Measurements from ENCODE around the gene GRM4.

Gene GRM4

GRCh38 chr6:34092631-34093030 is 53.3 kb downstream of the GRM4 start:
- DNase-seq (ENCODE audit: low read depth): no peak
- H3K4me3 ChIP-seq (ENCODE audit: control insufficient read depth, low read depth, low read length): no peak overlapping the region
- TF ChIP-seq CTCF (IDR thresholded peaks at IDR 0.05; ENCODE audit: control insufficient read depth, insufficient read depth, low read depth, low read length, missing control alignments): no peak

GRCh38 chr6:34090935-34091334 is 55.0 kb downstream of the GRM4 start:
- TF ChIP-seq CTCF (IDR thresholded peaks at IDR 0.05; ENCODE audit: control insufficient read depth, insufficient read depth, low read depth, low read length, missing control alignments): no peak
- DNase-seq (ENCODE audit: low read depth): no peak

GRCh38 chr6:34090529-34090928 is 55.4 kb downstream of the GRM4 start:
- no peak for DNase-seq (ENCODE audit: low read depth)
- no peak overlapping the region for H3K4me3 ChIP-seq (ENCODE audit: control insufficient read depth, low read depth, low read length)
- TF ChIP-seq CTCF (IDR thresholded peaks at IDR 0.05; ENCODE audit: control insufficient read depth, insufficient read depth, low read depth, low read length, missing control alignments): no peak

More at GRCh38 chr6:34090935-34091334, 55.0 kb downstream of the GRM4 start:
- H3K4me3 ChIP-seq (ENCODE audit: control insufficient read depth, low read depth, low read length): no peak overlapping the region

- no peak for TF ChIP-seq CTCF (IDR thresholded peaks at IDR 0.05; ENCODE audit: control insufficient read depth, insufficient read depth, low read depth, low read length, missing control alignments)
- no peak for DNase-seq (ENCODE audit: low read depth)
- no peak overlapping the region for H3K4me3 ChIP-seq (ENCODE audit: control insufficient read depth, low read depth, low read length)
Observed at GRCh38 chr6:34086558-34086957, 59.3 kb downstream of the GRM4 start.

- DNase-seq (ENCODE audit: low read depth): no peak
- TF ChIP-seq CTCF (IDR thresholded peaks at IDR 0.05; ENCODE audit: control insufficient read depth, insufficient read depth, low read depth, low read length, missing control alignments): no peak
- H3K4me3 ChIP-seq (ENCODE audit: control insufficient read depth, low read depth, low read length): no peak overlapping the region
Observed at GRCh38 chr6:34085453-34086170, 60.3 kb downstream of the GRM4 start.

- DNase-seq (ENCODE audit: low read depth): no peak
- TF ChIP-seq CTCF (IDR thresholded peaks at IDR 0.05; ENCODE audit: control insufficient read depth, insufficient read depth, low read depth, low read length, missing control alignments): no peak
- no peak overlapping the region for H3K4me3 ChIP-seq (ENCODE audit: control insufficient read depth, low read depth, low read length)
Observed at GRCh38 chr6:34084591-34085290, 61.1 kb downstream of the GRM4 start.
